Stomach (tissue), 9 donors: ENCODE data around the gene CCT6B. TPM values are rescaled to one million over a fixed set of nuclear protein-coding genes. Genes with fewer than 3 reads are reported as not detected.

Experiments used
- DNase-seq, 2 donors: peaks; one replicate each; pipeline versions ENCODE4 v3.0.0 to v3.0.0-alpha.2; 2013 to 2019
- H3K27ac ChIP-seq, 5 donors: fragments of 200-600 bp in 4 of 5; sonication (generic) in 4 of 5; one replicate each; pipeline ENCODE4 v1.5.1; 2013 to 2019; ENCODE audit warnings: mild to moderate bottlenecking in 1 of 5, moderate library complexity in 1 of 5
- H3K27me3 ChIP-seq, 3 donors: fragments of 200-600 bp; sonication (generic); one replicate each; pipeline ENCODE4 v1.5.1; 2017 to 2019; ENCODE audit warnings: mixed run types in 1 of 3
- H3K36me3 ChIP-seq, 4 donors: fragments of 200-600 bp; sonication (generic); 1 replicate in 3 of 4; 2 replicates in 1 of 4; pipeline ENCODE4 v1.5.1; 2016 to 2019
- H3K4me1 ChIP-seq, 4 donors: fragments of 200-600 bp; sonication (generic); one replicate each; pipeline ENCODE4 v1.5.1; 2016 to 2019
- H3K4me3 ChIP-seq, 4 donors: fragments of 200-600 bp; sonication (generic) in 3 of 4; one replicate each; pipeline ENCODE4 v1.5.1; 2016 to 2019; ENCODE audit warnings: mild to moderate bottlenecking in 1 of 4
- H3K9me3 ChIP-seq, 4 donors: fragments of 200-600 bp; sonication (generic); one replicate each; pipeline ENCODE4 v1.5.1; 2016 to 2019
- EP300 ChIP-seq: sonication (generic); formaldehyde crosslinking; IDR thresholded peaks from one replicate; pipeline ENCODE4 v1.6.1; 2017; ENCODE audit warnings: antibody characterized with exemption
- POLR2A ChIP-seq, 4 donors: fragments of 450-650 bp; IDR thresholded peaks; one replicate each; pipeline ENCODE4 v1.6.1; 2016; ENCODE audit warnings: antibody characterized with exemption in 4 of 4, control low read depth in 2 of 4, mild to moderate bottlenecking in 1 of 4, moderate library complexity in 1 of 4
- POLR2AphosphoS5 ChIP-seq, 3 donors: sonication (generic); formaldehyde crosslinking; IDR thresholded peaks; one replicate each; pipeline ENCODE4 v1.6.1; 2016; ENCODE audit warnings: antibody characterized with exemption in 3 of 3
- WGBS, 5 donors: extraction: QIAGEN DNeasy Blood & Tissue Kit in 3 of 5; methylation state at CpG; one replicate each; pipeline versions ENCODE4 v1.1.5 to v1.1.7; 2013 to 2018; 5-methylcytosine and 5-hydroxymethylcytosine counted together
- intact Hi-C: fragments of 100-400 bp; cut with DNase I; formaldehyde crosslinking; loops from one replicate; pipeline ENCODE4 v1.15.1; 2023; ENCODE audit warnings: low total_unique reads
- polyA plus RNA-seq, 3 donors: library from polyadenylated mRNA; stranded (reverse); fragments of 200-250 nt; gene quantifications; one replicate each; pipeline ENCODE4 v1.2.3, GENCODE V29; 2013
- total RNA-seq, 5 donors: library from RNA; depleted of rRNA; stranded (reverse); fragments of >200 nt; gene quantifications; one replicate each; pipeline versions ENCODE4 v1.1.0 to v1.2.3, GENCODE V29; 2014 to 2016
- TF ChIP-seq, protein P1 (sequence below), 7 experiments: fragments of 450-650 bp in 4 of 7; fragments of 200-600 bp in 3 of 7; sonication (generic) in 3 of 7; IDR thresholded peaks; one replicate each; pipeline ENCODE4 v1.5.1; 2016 to 2019; ENCODE audit warnings: antibody characterized with exemption in 7 of 7, control low read depth in 2 of 7, mild to moderate bottlenecking in 1 of 7
- donor health status: healthy with polysubstance abuse.
- donor health status: Bipolar disorder and iron deficiency.
- donor health status: healthy.

The CCT6B gene
- total and polyA plus RNA-seq, 8 donors: 0.45 to 8.6 (median 1.4) TPM; not detected in 2

- no peak for TF ChIP-seq EP300
- TF ChIP-seq POLR2A (IDR thresholded peaks at IDR 0.05): no peak
- TF ChIP-seq, protein P1, sequence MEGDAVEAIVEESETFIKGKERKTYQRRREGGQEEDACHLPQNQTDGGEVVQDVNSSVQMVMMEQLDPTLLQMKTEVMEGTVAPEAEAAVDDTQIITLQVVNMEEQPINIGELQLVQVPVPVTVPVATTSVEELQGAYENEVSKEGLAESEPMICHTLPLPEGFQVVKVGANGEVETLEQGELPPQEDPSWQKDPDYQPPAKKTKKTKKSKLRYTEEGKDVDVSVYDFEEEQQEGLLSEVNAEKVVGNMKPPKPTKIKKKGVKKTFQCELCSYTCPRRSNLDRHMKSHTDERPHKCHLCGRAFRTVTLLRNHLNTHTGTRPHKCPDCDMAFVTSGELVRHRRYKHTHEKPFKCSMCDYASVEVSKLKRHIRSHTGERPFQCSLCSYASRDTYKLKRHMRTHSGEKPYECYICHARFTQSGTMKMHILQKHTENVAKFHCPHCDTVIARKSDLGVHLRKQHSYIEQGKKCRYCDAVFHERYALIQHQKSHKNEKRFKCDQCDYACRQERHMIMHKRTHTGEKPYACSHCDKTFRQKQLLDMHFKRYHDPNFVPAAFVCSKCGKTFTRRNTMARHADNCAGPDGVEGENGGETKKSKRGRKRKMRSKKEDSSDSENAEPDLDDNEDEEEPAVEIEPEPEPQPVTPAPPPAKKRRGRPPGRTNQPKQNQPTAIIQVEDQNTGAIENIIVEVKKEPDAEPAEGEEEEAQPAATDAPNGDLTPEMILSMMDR (IDR thresholded peaks at IDR 0.05): no peak
- TF ChIP-seq POLR2AphosphoS5 (IDR thresholded peaks at IDR 0.05): no peak
- no peaks in the 10 kb centered on the region for H3K27me3 ChIP-seq
- H3K27ac ChIP-seq: no peak overlapping the region
- no peak for DNase-seq
- intact Hi-C loops: no loop called here
- no peaks in the 10 kb centered on the region for H3K9me3 ChIP-seq
- peaks cover 22 to 84% (median 78%) of the 10 kb centered on the region in 4 donors for H3K36me3 ChIP-seq
- H3K4me1 ChIP-seq: peaks cover 18 to 53% (median 35%) of the 10 kb centered on the region in 4 donors
- no peak overlapping the region for H3K4me3 ChIP-seq
- WGBS, 5 donors: 64 to 82% (median 75%) methylated on average over 2 of the region's 2 CpGs
Observed at GRCh38 chr17:34993031-34993430, 31.8 kb upstream of the CCT6B start.

DNA sequence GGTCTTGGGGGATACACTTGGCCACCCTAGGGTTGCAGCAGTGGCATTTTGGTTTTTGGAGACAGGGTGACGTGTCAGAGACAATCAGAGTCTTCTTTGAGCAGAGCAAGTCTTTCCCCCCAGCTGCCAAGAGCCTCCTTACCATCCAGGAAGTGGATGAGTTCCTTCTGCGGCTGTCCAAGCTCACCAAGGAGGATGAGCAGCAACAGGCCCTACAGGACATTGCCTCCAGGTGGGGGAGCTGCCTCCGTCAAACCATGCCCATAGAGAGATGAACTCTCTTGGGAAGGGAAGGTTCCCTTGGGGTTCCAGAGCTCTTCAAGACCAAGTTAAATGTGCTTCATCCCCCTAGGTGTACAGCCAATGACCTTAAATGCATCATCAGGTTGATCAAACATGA, 30.3 kb upstream of the CCT6B start:
- DNase-seq: no peak
- WGBS, 5 donors: 65 to 97% (median 91%) methylated on average over 2 to 3 of the region's 3 CpGs
- H3K9me3 ChIP-seq: no peaks in the 10 kb centered on the region
- no peak overlapping the region for H3K4me3 ChIP-seq
- peaks cover 6 to 38% (median 21%) of the 10 kb centered on the region in 4 donors for H3K4me1 ChIP-seq
- intact Hi-C loops: no loop called here
- no peak for TF ChIP-seq EP300
- TF ChIP-seq POLR2A (IDR thresholded peaks at IDR 0.05): no peak
- TF ChIP-seq, protein P1 (IDR thresholded peaks at IDR 0.05): no peak
- no peak for TF ChIP-seq POLR2AphosphoS5 (IDR thresholded peaks at IDR 0.05)
- no peaks in the 10 kb centered on the region for H3K27me3 ChIP-seq
- H3K36me3 ChIP-seq: peaks cover 22 to 91% (median 85%) of the 10 kb centered on the region in 4 donors
- peak overlapping the region in 4 of 5 donors; percentile 20 to 74 (median 59) for H3K27ac ChIP-seq

DNA sequence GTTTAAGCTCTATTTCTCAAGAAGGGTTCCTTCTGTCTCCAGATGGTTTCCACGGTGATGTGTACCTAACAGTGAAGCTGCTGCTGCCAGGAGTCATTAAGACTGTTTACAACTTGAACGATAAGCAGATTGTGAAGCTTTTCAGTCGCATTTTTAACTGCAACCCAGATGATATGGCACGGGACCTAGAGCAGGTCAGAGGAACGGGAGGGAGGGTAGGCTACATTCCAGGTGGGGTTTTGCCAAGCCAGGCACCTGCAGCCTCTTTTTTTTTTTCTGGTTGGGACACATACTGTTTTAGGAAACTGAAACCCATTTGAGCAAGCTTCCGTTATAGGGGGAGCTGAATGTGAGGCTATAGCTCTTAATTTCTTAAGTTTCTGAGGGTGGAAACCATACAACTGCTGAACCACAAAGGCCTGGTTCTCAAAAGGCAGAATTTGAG, 29.7 kb upstream of the CCT6B start:
- intact Hi-C loops: no loop called here
- H3K27me3 ChIP-seq: no peaks in the 10 kb centered on the region
- peak; percentile 54 to 90 for DNase-seq
- TF ChIP-seq EP300: no peak
- peak; percentile 53 to 87 (median 58) for TF ChIP-seq POLR2AphosphoS5 (IDR thresholded peaks at IDR 0.05)
- TF ChIP-seq, protein P1 (IDR thresholded peaks at IDR 0.05): no peak
- 17 to 34% (median 23%) methylated on average over 6 of the region's 6 CpGs for WGBS, 5 donors
- H3K27ac ChIP-seq: peak overlapping the region; percentile 20 to 74 (median 48)
- no peaks in the 10 kb centered on the region for H3K9me3 ChIP-seq
- H3K36me3 ChIP-seq: peaks cover 22 to 91% (median 88%) of the 10 kb centered on the region in 4 donors
- H3K4me1 ChIP-seq: peaks cover 6 to 32% (median 15%) of the 10 kb centered on the region in 4 donors
- no peak overlapping the region for H3K4me3 ChIP-seq

DNA sequence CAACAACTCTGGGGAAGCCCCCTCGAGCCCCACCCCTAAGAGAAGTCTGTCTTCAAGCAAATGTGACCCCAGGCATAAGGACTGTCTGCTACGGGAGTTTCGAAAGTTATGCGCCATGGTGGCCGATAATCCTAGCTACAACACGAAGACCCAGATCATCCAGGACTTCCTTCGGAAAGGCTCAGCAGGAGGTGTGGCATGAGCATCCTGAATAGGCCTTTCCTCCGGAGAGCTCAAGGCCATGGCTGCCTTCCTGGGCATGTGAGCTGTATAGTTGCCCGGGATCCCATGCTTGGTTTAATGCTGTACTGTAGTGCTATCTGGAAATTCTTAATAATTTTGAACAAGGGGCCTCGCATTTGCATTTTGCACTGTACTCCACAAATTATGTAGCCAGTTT, 28.2 kb upstream of the CCT6B start:
- intact Hi-C loops: no loop called here
- no peaks in the 10 kb centered on the region for H3K27me3 ChIP-seq
- WGBS, 5 donors: 86 to 95% (median 93%) methylated on average over 10 of the region's 10 CpGs
- peaks cover 6 to 31% (median 20%) of the 10 kb centered on the region in 4 donors for H3K4me1 ChIP-seq
- TF ChIP-seq POLR2AphosphoS5 (IDR thresholded peaks at IDR 0.05) (no peak), EP300 (no peak), POLR2A (IDR thresholded peaks at IDR 0.05) (no peak)
- TF ChIP-seq, protein P1 (IDR thresholded peaks at IDR 0.05): no peak
- peaks cover 19 to 88% (median 82%) of the 10 kb centered on the region in 4 donors for H3K36me3 ChIP-seq
- DNase-seq: no peak
- H3K9me3 ChIP-seq: no peaks in the 10 kb centered on the region
- H3K4me3 ChIP-seq: no peak overlapping the region
- H3K27ac ChIP-seq: no peak overlapping the region
